PC-3 (cell line): ENCODE measurements around the gene USP54. TPM values are rescaled to one million over a fixed set of nuclear protein-coding genes. Genes with fewer than 3 reads are reported as not detected.
A peak's percentile ranks its signal among the peaks of the same experiment; 100 is the strongest.

Experiments used
- ATAC-seq: fragments of 200-7000 bp; cut with Tn5 transposase; 2 replicates; pipeline ENCODE4 v1.9.1; 2020; ENCODE audit warnings: mild to moderate bottlenecking, moderate library complexity
- BruUV-seq: library from RNA; stranded (reverse); fragments of 400-500 nt; replicated peaks from 2 replicates; lab custom pipeline; 2021; lab: Mats Ljungman, UMichigan
- CTCF ChIA-PET: fragments of 300-600 bp; sonication (Branson Sonifier 250); formaldehyde crosslinking; loops from one replicate; lab custom pipeline; 2022; ENCODE audit warnings: antibody characterized with exemption; lab: Charles Lee
- POLR2A ChIA-PET: fragments of 300-600 bp; sonication (Branson Sonifier 250); formaldehyde crosslinking; loops from one replicate; lab custom pipeline; 2022; ENCODE audit warnings: antibody characterized with exemption; ENCODE audit not compliant: unreplicated experiment; lab: Charles Lee
- DNase-seq: peaks from one replicate; pipeline ENCODE4 v3.0.0-alpha.2; 2015
- H2AFZ ChIP-seq: fragments of 300-600 bp; sonication (generic); 2 replicates; pipeline ENCODE4 v1.6.0; 2016; ENCODE audit warnings: antibody characterized with exemption, low read length
- H3F3A ChIP-seq: fragments of 300-600 bp; sonication (generic); one replicate; pipeline ENCODE4 v1.6.0; 2017; ENCODE audit warnings: antibody characterized with exemption, low read length, control low read depth, mild to moderate bottlenecking; ENCODE audit not compliant: unreplicated experiment
- H3K27ac ChIP-seq: fragments of 300-600 bp; sonication (generic); 2 replicates; pipeline ENCODE4 v1.5.1; 2016; ENCODE audit warnings: mild to moderate bottlenecking, low read length
- H3K27me3 ChIP-seq: fragments of 300-600 bp; sonication (generic); 2 replicates; pipeline ENCODE4 v1.6.1; 2016; ENCODE audit warnings: low read length, mixed read lengths
- H3K36me3 ChIP-seq: fragments of 300-600 bp; sonication (generic); 2 replicates; pipeline ENCODE4 v1.6.1; 2016; ENCODE audit warnings: low read depth, mixed run types, low read length, mixed read lengths
- H3K4me1 ChIP-seq: fragments of 300-600 bp; sonication (generic); 2 replicates; pipeline ENCODE4 v1.5.1; 2016; ENCODE audit warnings: low read length; ENCODE audit not compliant: insufficient read depth
- H3K4me2 ChIP-seq: fragments of 300-600 bp; sonication (generic); 2 replicates; pipeline ENCODE4 v1.6.0; 2016; ENCODE audit warnings: low read length
- H3K4me3 ChIP-seq: fragments of 300-600 bp; sonication (generic); 2 replicates; pipeline ENCODE4 v1.5.1; 2016; ENCODE audit warnings: mild to moderate bottlenecking, low read length, mixed read lengths
- H3K79me2 ChIP-seq: fragments of 300-600 bp; sonication (generic); 2 replicates; pipeline ENCODE4 v1.6.1; 2017; ENCODE audit warnings: low read length, mixed read lengths
- H3K9ac ChIP-seq: fragments of 300-600 bp; sonication (generic); 2 replicates; pipeline ENCODE4 v1.6.0; 2016; ENCODE audit warnings: mild to moderate bottlenecking, low read length
- H3K9me2 ChIP-seq: fragments of 300-600 bp; sonication (generic); replicated peaks from 2 replicates; pipeline ENCODE4 v1.6.1; 2016; ENCODE audit warnings: mixed run types, low read length, mixed read lengths
- H3K9me3 ChIP-seq: fragments of 300-600 bp; sonication (generic); 2 replicates; pipeline ENCODE4 v1.6.1; 2016; ENCODE audit warnings: low read length, mixed read lengths
- H4K20me1 ChIP-seq: fragments of 300-600 bp; sonication (generic); 2 replicates; pipeline ENCODE4 v1.6.1; 2016; ENCODE audit warnings: low read length, mixed read lengths
- CTCF ChIP-seq: fragments of 300-600 bp; sonication (generic); conservative IDR thresholded peaks from 2 replicates; pipeline ENCODE4 v1.5.1; 2017; ENCODE audit warnings: antibody characterized with exemption, low read depth, mild to moderate bottlenecking, low read length
- EZH2 ChIP-seq: fragments of 300-600 bp; sonication (generic); IDR thresholded peaks from one replicate; pipeline ENCODE4 v1.6.1; 2017; ENCODE audit warnings: antibody characterized with exemption, mild to moderate bottlenecking, low read length; ENCODE audit not compliant: unreplicated experiment
- EZH2phosphoT487 ChIP-seq: fragments of 300-600 bp; sonication (generic); IDR thresholded peaks from 2 replicates; pipeline ENCODE4 v1.6.1; 2018; ENCODE audit warnings: mild to moderate bottlenecking, antibody characterized with exemption, low read length, borderline replicate concordance
- intact Hi-C: fragments of 100-400 bp; cut with micrococcal nuclease; formaldehyde crosslinking; loops from 2 replicates; pipeline ENCODE4 v1.9.0; 2023
- total RNA-seq: library from RNA; depleted of rRNA; stranded (reverse); fragments of >200 nt; gene quantifications from 2 replicates; pipeline ENCODE4 v1.2.3, GENCODE V29; 2014

USP54 gene
- total RNA-seq, 1 experiment from 2014 or later: 43.7 TPM

- Histone ChIP-seq H3K79me2 (no peaks in the 10 kb centered on the region), H3K9me2 (no peaks in the 10 kb centered on the region), H3K9me3 (no peaks in the 10 kb centered on the region), H3K4me3 (no peak overlapping the region), H3K4me2 (no peak overlapping the region), H3K27me3 (no peaks in the 10 kb centered on the region), H3K4me1 (no peaks in the 10 kb centered on the region), H3K36me3 (peaks cover 14% of the 10 kb centered on the region; the same call in 1 of the 2 replicates), H3K9ac (no peak overlapping the region), H3F3A (no peaks in the 10 kb centered on the region), H3K27ac (no peak overlapping the region), H4K20me1 (no peaks in the 10 kb centered on the region), H2AFZ (no peak overlapping the region)
- DNase-seq (no peak), ATAC-seq (no peak)
- intact Hi-C loops: no loop called here
- TF ChIP-seq EZH2phosphoT487: no peak
- no peak for TF ChIP-seq CTCF
- no peak for TF ChIP-seq EZH2
- CTCF ChIA-PET: no interaction called here
- POLR2A ChIA-PET: no interaction called here
- BruUV-seq: no TSS peak
These were observed 56.3 kb downstream of the USP54 start for GRCh38 chr10:73534857-73535256.

GRCh38 chr10:73529089-73529832 lies 61.9 kb downstream of the USP54 start:
- DNase-seq (peak; percentile 99), ATAC-seq (peak; percentile 97)
- intact Hi-C loops: loop anchor here (1.0 kb wide), 4 partner anchors 63 to 215 kb away; partner anchors contain the start of gene SEC24C
- ChIA-PET POLR2A (no interaction called here), CTCF (interaction anchor here (0.6 to 3.0 kb wide), 9 partner anchors 37 to 115 kb away, joined by 3 to 39 read pairs (median 4); partner anchors contain the start of gene USP54)
- Histone ChIP-seq H3K27ac (no peak overlapping the region), H3K4me3 (no peak overlapping the region), H3K9me2 (no peaks in the 10 kb centered on the region), H3K9ac (no peak overlapping the region), H3K4me2 (no peak overlapping the region), H3F3A (no peaks in the 10 kb centered on the region), H3K36me3 (peaks cover 9% of the 10 kb centered on the region), H3K27me3 (no peaks in the 10 kb centered on the region), H2AFZ (no peak overlapping the region), H3K4me1 (no peaks in the 10 kb centered on the region), H3K79me2 (no peaks in the 10 kb centered on the region), H3K9me3 (no peaks in the 10 kb centered on the region), H4K20me1 (no peaks in the 10 kb centered on the region)
- TF ChIP-seq EZH2phosphoT487 (no peak), EZH2 (no peak), CTCF (peak; percentile 100)
- no TSS peak for BruUV-seq

- ATAC-seq: no peak
- no TSS peak for BruUV-seq
These were observed 68.9 kb downstream of the USP54 start for GRCh38 chr10:73522263-73522662.

More at GRCh38 chr10:73522263-73522662, 68.9 kb downstream of the USP54 start:
- H3K27me3 ChIP-seq: no peaks in the 10 kb centered on the region
- peaks cover 6% of the 10 kb centered on the region; the same call in 1 of the 2 replicates for H3K4me1 ChIP-seq
- H3K9me3 ChIP-seq: no peaks in the 10 kb centered on the region
- H2AFZ ChIP-seq: no peak overlapping the region
- no peak overlapping the region for H3K9ac ChIP-seq
- no peak for DNase-seq
- no peaks in the 10 kb centered on the region for H4K20me1 ChIP-seq
- no peak overlapping the region for H3K27ac ChIP-seq
- H3K79me2 ChIP-seq: no peaks in the 10 kb centered on the region
- no peak overlapping the region for H3K4me2 ChIP-seq
- H3K4me3 ChIP-seq: no peak overlapping the region
- ChIA-PET CTCF (no interaction called here), POLR2A (no interaction called here)
- no peaks in the 10 kb centered on the region for H3F3A ChIP-seq
- intact Hi-C loops: no loop called here
- H3K9me2 ChIP-seq: no peaks in the 10 kb centered on the region
- peaks cover 26% of the 10 kb centered on the region for H3K36me3 ChIP-seq
- TF ChIP-seq CTCF (no peak), EZH2phosphoT487 (no peak)
